Retinal pigment epithelial cell (primary cell): ENCODE results near the gene ANKRD27.

Source experiments
- DNase-seq: peaks from one replicate; pipeline ENCODE4 v3.0.0-alpha.2; 2010; ENCODE audit warnings: low read depth
- H3K4me3 ChIP-seq: 2 replicates; pipeline ENCODE4 v1.5.1; 2011; ENCODE audit warnings: mild to moderate bottlenecking, low read length, control low read depth, moderate library complexity
- TF ChIP-seq, protein P1 (sequence below): conservative IDR thresholded peaks from 2 replicates; pipeline ENCODE4 v1.5.1; 2011; ENCODE audit warnings: low read depth, low read length, control low read depth, inconsistent platforms

The ANKRD27 gene

GRCh38 chr19:32647361-32647760 lies 27.6 kb downstream of the ANKRD27 start:
- TF ChIP-seq, protein P1, sequence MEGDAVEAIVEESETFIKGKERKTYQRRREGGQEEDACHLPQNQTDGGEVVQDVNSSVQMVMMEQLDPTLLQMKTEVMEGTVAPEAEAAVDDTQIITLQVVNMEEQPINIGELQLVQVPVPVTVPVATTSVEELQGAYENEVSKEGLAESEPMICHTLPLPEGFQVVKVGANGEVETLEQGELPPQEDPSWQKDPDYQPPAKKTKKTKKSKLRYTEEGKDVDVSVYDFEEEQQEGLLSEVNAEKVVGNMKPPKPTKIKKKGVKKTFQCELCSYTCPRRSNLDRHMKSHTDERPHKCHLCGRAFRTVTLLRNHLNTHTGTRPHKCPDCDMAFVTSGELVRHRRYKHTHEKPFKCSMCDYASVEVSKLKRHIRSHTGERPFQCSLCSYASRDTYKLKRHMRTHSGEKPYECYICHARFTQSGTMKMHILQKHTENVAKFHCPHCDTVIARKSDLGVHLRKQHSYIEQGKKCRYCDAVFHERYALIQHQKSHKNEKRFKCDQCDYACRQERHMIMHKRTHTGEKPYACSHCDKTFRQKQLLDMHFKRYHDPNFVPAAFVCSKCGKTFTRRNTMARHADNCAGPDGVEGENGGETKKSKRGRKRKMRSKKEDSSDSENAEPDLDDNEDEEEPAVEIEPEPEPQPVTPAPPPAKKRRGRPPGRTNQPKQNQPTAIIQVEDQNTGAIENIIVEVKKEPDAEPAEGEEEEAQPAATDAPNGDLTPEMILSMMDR, result no peak
- DNase-seq, result no peak
- no peak overlapping the region for H3K4me3 ChIP-seq

DNA sequence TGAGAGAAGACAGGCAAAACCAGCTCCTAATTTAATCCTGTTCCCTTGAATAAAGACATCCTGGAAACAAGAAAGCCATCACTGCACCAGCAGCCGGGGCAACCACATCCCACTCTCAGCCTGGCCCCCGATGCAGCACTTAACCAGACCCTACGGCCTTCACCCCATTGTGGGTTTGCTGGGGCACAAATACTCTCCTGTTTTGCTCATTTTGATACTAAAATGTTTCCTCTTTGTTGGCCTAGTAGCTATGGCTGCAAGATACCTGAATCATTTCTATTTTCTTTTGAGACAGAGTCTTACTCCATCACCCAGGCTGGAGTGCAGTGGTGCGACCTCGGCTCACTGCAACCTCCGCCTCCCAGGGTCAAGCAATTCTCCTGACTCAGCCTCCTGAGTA lies 28.4 kb downstream of the ANKRD27 start:
- no peak overlapping the region for H3K4me3 ChIP-seq
- DNase-seq, result no peak
- TF ChIP-seq, protein P1, result no peak

- H3K4me3 ChIP-seq, result no peak overlapping the region
- no peak for DNase-seq
- TF ChIP-seq, protein P1, result no peak
These were observed 32.2 kb downstream of the ANKRD27 start for GRCh38 chr19:32642771-32643170.

- TF ChIP-seq, protein P1, result no peak
- DNase-seq, result no peak
These were observed 36.4 kb downstream of the ANKRD27 start for GRCh38 chr19:32638625-32639024.

DNA sequence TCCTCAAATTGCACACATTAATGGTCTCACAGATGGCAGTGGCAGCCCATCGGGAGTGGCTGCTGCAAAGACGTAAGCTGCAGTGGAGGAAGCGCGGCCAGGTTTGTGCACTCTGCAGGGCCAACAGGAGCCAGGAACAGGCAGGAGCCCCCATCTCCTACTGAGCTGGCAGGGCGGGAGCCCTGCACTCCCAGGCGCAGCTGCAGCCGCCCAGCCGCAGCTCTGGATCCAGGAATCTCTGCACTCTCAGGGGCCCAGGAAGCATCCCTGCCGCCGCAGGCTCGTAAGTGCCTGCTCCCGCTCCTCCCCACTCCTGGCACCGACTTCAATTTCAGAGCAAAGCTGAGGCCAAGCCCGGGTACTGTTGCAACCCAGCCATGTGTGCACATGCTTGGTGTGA lies 37.5 kb downstream of the ANKRD27 start:
- no peak overlapping the region for H3K4me3 ChIP-seq
- no peak for DNase-seq
- TF ChIP-seq, protein P1, result no peak

More at GRCh38 chr19:32638625-32639024, 36.4 kb downstream of the ANKRD27 start:
- H3K4me3 ChIP-seq, result no peak overlapping the region

DNA sequence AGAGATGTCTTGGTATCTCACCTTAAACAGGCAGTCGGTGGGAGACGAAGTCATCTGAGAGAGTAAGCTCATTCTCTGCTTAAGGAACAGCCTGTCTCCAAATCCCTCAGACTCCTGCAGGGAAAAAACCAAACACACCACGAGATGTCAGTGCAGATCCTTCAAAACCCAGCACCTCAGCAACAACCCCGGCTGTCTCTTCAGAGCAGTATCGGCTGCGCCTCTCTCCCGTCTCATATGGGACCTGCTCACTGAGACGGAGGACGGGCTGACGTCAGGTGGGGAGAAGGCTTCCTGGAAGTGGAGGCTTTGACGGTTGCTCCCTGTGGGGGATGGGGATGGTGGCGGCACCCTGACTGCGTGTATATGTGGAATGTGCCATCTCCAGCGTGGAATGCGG lies 43.6 kb downstream of the ANKRD27 start:
- no peak overlapping the region for H3K4me3 ChIP-seq
- TF ChIP-seq, protein P1, result no peak
- DNase-seq, result no peak

DNA sequence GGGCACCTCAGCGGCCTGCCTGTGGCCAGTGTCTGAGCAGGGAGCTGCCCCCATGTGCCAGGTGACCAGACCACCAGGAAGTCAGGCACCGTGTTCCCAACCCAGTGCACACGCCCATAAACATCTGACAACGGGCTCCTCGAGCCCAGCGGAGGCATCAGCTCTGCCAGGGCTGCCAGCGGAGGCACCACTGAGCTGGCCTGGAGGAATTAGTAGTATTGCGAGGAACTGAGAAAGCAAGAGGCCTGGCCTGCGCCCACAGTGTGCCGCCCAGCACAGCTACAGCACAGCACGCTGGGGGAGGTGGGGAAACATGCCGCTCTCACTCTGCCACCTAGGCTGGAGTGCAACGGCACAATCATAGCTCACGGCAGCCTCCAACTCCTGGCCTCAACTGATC lies 44.6 kb downstream of the ANKRD27 start:
- no peak for DNase-seq
- TF ChIP-seq, protein P1, result no peak
- H3K4me3 ChIP-seq, result no peak overlapping the region
